Lower lobe of right lung (tissue), 2 donors: Measurements from ENCODE around the gene CLEC12A. TPM values are rescaled to one million over a fixed set of nuclear protein-coding genes. Genes with fewer than 3 reads are reported as not detected.
"Not testable (repeated sequence)": the region's sequence is repeated elsewhere in the genome, so short reads cannot be mapped to it uniquely, and the experiment has no call there.

Experiments used
- ATAC-seq, 2 donors: fragments of 200-7000 bp; cut with Tn5 transposase; one replicate each; pipeline ENCODE4 v1.9.1; 2020 to 2022; ENCODE audit warnings: mild to moderate bottlenecking in 2 of 2, moderate library complexity in 2 of 2
- DNase-seq: peaks from one replicate; pipeline ENCODE4 v3.0.0-alpha.2; 2020
- H3K27ac ChIP-seq: fragments of 200-600 bp; one replicate; pipeline ENCODE4 v1.8.0; 2022
- H3K27me3 ChIP-seq: fragments of 200-600 bp; one replicate; pipeline ENCODE4 v1.8.0; 2022; ENCODE audit warnings: low read depth
- H3K36me3 ChIP-seq: fragments of 200-600 bp; one replicate; pipeline ENCODE4 v1.8.0; 2022; ENCODE audit warnings: mild to moderate bottlenecking
- H3K4me1 ChIP-seq: fragments of 200-600 bp; one replicate; pipeline ENCODE4 v1.8.0; 2022
- H3K4me3 ChIP-seq: fragments of 200-600 bp; one replicate; pipeline ENCODE4 v1.8.0; 2022; ENCODE audit warnings: mild to moderate bottlenecking
- H3K9me3 ChIP-seq: fragments of 200-600 bp; one replicate; pipeline ENCODE4 v1.8.0; 2022
- intact Hi-C: fragments of 100-400 bp; cut with DNase I; formaldehyde crosslinking; loops from one replicate; pipeline ENCODE4 v1.11.0; 2022
- total RNA-seq: library from RNA; stranded (reverse); fragmentation: NEBNext Ultra II Directional; extraction: Animal tissue kit (Norgen Biotek cat#: 25700); gene quantifications from one replicate; pipeline ENCODE4 v1.2.1, GENCODE V29; 2021
- TF ChIP-seq, protein P1 (sequence below): fragments of 200-600 bp; IDR thresholded peaks from one replicate; pipeline ENCODE4 v1.8.0; 2022; ENCODE audit warnings: antibody characterized with exemption, mild to moderate bottlenecking
- donor health status: DM: no; HTN: yes; CAD: no; lungs with severe emphysema.

Gene CLEC12A
- total RNA-seq, 1 donor from 2014 or later = 88.3 TPM

DNA sequence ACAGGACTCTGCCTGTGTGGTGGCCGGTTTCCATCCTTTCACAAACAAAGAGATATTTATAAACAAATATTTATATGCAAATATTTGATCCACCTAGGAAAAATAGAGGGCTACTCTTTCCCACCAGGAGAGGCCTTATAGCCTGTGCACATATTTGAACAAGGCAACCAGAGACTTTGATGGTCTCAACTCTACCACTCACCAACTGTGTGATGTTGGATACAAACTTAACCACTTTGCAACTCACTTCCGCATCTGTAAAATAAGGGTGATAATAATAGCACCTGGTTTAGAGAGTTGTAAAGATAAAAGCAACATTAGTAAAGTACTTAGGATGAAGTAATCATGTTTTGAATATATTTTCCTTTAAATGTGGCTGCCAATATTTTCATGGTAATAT, 1.5 kb upstream of the CLEC12A start:
- ATAC-seq = no peak
- TF ChIP-seq, protein P1, sequence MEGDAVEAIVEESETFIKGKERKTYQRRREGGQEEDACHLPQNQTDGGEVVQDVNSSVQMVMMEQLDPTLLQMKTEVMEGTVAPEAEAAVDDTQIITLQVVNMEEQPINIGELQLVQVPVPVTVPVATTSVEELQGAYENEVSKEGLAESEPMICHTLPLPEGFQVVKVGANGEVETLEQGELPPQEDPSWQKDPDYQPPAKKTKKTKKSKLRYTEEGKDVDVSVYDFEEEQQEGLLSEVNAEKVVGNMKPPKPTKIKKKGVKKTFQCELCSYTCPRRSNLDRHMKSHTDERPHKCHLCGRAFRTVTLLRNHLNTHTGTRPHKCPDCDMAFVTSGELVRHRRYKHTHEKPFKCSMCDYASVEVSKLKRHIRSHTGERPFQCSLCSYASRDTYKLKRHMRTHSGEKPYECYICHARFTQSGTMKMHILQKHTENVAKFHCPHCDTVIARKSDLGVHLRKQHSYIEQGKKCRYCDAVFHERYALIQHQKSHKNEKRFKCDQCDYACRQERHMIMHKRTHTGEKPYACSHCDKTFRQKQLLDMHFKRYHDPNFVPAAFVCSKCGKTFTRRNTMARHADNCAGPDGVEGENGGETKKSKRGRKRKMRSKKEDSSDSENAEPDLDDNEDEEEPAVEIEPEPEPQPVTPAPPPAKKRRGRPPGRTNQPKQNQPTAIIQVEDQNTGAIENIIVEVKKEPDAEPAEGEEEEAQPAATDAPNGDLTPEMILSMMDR = no peak
- Histone ChIP-seq H3K27me3 (no peaks in the 10 kb centered on the region), H3K9me3 (no peaks in the 10 kb centered on the region), H3K36me3 (no peaks in the 10 kb centered on the region), H3K4me1 (peaks cover 2% of the 10 kb centered on the region), H3K27ac (no peak overlapping the region), H3K4me3 (no peak overlapping the region)
- no peak for DNase-seq
- intact Hi-C loops = no loop called here

DNA sequence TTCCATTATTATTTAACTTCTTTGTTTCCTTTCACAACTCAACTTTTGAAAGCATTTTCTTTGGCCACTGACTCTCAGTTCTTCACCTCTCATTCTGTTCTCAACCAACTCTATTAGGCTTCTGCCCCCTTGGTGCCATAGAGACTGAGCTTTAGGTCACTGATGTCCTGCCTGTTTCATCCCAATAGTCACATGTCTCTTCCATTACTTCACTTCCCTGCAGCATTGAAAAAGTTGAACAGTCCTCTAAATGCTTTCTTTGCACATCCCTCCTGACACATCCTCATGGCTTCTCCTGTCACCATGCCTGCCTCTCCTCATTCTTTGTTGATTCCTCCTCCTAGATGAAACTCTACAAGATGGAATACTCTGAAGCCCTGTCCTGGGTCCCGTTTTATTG, 2.7 kb downstream of the CLEC12A start:
- H3K9me3 ChIP-seq = no peaks in the 10 kb centered on the region
- no peaks in the 10 kb centered on the region for H3K36me3 ChIP-seq
- no peak overlapping the region for H3K27ac ChIP-seq
- H3K27me3 ChIP-seq = no peaks in the 10 kb centered on the region
- DNase-seq (no peak), ATAC-seq (peak; percentile 37 to 56)
- TF ChIP-seq, protein P1 = no peak
- no peaks in the 10 kb centered on the region for H3K4me1 ChIP-seq
- peak overlapping the region; percentile 39 for H3K4me3 ChIP-seq
- intact Hi-C loops = no loop called here

DNA sequence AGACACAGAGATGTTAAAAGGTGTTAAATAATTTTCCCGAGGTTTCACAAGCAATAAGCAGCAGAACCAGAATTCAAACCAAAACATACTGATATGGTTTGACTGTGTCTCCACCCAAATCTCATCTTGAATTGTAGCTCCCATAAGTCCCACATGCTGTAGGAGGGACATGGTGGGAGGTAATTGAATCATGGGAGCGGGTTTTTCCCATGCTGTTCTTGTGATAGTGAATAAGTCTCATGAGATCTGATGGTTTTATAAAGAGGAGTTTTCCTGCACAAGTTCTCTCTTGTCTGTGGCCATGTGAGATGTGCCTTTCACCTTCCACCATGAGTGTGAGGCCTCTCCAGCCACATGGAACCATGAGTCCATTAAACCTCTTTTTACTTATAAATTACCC, 3.5 kb downstream of the CLEC12A start:
- ATAC-seq, DNase-seq, H3K9me3 ChIP-seq, H3K4me1 ChIP-seq, H3K4me3 ChIP-seq, intact Hi-C loops, H3K27me3 ChIP-seq, H3K36me3 ChIP-seq, H3K27ac ChIP-seq: not testable (repeated sequence)

DNA sequence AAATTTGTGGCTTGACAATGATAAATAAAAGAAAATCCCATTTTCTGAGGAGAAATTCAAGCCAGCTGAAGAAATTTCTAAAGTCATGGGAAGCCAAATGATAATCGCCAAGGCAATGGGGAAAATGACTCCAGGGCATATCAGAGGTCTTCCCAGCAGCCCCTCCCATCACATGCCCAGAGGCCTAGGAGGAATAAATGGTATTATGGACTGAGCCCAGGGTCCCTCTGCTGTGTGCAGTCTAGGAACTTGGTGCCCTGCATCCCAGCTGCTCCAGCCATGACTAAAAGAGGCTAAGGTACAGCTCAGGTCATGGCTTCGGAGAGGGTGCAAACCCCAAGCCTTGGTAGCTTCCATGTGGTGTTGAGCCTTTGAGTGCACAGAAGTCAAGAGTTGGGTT, 4.4 kb downstream of the CLEC12A start:
- TF ChIP-seq, protein P1 = no peak

DNA sequence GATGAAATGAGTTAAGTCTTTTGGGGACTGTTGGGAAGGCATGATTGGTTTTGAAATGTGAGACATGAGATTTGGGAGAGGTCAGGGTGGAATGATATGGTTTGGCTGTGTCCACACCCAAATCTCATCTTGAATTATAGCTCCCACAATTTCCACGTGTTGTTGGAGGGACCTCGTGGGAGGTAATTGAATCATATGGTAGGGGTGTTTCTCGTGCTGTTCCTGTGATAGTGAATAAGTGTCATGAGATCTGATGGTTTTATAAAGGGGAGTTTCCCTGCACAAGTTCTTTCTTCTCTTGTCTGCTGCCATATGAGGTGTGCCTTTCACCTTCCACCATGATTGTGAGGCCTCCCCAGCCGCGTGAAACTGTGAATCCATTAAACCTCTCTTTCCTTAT, 5.4 kb downstream of the CLEC12A start:
- H3K4me1 ChIP-seq, intact Hi-C loops, H3K4me3 ChIP-seq, H3K27me3 ChIP-seq, H3K9me3 ChIP-seq, ATAC-seq, H3K36me3 ChIP-seq, H3K27ac ChIP-seq, DNase-seq: not testable (repeated sequence)

More for the DNA sequence above, 4.4 kb downstream of the CLEC12A start:
- Histone ChIP-seq H3K4me3 (no peak overlapping the region), H3K27me3 (no peaks in the 10 kb centered on the region), H3K27ac (no peak overlapping the region), H3K4me1 (no peaks in the 10 kb centered on the region), H3K36me3 (no peaks in the 10 kb centered on the region), H3K9me3 (no peaks in the 10 kb centered on the region)
- no peak for DNase-seq
- no peak for ATAC-seq
- intact Hi-C loops = no loop called here

DNA sequence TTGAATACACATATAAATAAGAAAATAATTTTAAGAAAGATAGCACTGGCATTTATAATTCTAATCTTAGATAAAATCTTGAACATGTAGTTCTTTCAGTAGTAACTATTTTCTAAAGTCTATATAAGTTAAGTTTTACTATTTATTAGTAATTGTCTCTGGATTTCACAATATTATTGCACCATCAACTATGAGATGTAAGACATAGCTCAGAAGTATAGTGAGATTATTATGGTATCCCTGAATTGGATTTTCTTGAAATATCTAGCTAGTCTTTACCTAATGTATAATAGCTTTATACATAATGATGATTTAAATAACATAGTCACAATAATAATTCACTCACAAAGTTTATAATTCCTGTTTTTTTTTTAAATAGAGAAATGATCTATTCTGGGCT, 6.7 kb downstream of the CLEC12A start:
- Histone ChIP-seq H3K27ac (no peak overlapping the region), H3K9me3 (no peaks in the 10 kb centered on the region), H3K4me1 (no peaks in the 10 kb centered on the region), H3K4me3 (no peak overlapping the region), H3K27me3 (no peaks in the 10 kb centered on the region), H3K36me3 (no peaks in the 10 kb centered on the region)
- DNase-seq (no peak), ATAC-seq (no peak)
- TF ChIP-seq, protein P1 = no peak
- intact Hi-C loops = no loop called here

DNA sequence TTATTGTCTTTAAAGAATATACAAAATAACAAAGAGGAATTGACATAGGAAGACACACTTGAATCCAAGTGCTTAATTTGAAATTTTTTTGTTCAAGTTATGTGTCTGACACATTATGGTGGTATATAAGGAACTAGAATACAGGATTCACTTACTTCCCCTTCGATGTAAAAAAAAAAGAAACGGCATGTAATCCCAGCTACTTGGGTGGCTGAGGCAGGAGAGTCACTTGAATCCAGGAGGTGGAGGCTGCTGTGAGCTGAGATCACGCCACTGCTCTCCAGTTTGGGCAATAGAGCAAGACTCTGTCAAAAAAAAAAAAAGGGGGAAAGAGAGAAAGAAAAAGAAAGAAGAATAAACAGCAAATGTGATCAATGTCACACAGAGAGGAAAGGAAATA, 8.9 kb downstream of the CLEC12A start:
- H3K4me1 ChIP-seq = no peaks in the 10 kb centered on the region
- no peak overlapping the region for H3K4me3 ChIP-seq
- H3K27ac ChIP-seq = no peak overlapping the region
- H3K36me3 ChIP-seq = no peaks in the 10 kb centered on the region
- DNase-seq = no peak
- intact Hi-C loops = no loop called here
- no peak for ATAC-seq
- no peaks in the 10 kb centered on the region for H3K9me3 ChIP-seq
- no peaks in the 10 kb centered on the region for H3K27me3 ChIP-seq
- TF ChIP-seq, protein P1 = no peak
